Adrenal gland (tissue), 12 donors: Measurements from ENCODE around the gene SLC43A1. TPM values are rescaled to one million over a fixed set of nuclear protein-coding genes. Genes with fewer than 3 reads are reported as not detected.
A peak's percentile ranks its signal among the peaks of the same experiment; 100 is the strongest.

Source experiments
- DNase-seq, 7 donors: peaks; one replicate each; pipeline ENCODE4 v3.0.0-alpha.2; 2019 to 2020
- H3K27ac ChIP-seq, 5 donors: fragments of 200-600 bp; sonication (generic) in 4 of 5; 1 replicate in 3 of 5; 2 replicates in 2 of 5; pipeline versions ENCODE4 v1.5.1 to v1.8.0; 2016 to 2020; ENCODE audit warnings: mild to moderate bottlenecking in 1 of 5
- H3K27me3 ChIP-seq: fragments of 200-600 bp; 2 replicates; pipeline ENCODE4 v1.8.0; 2021
- H3K36me3 ChIP-seq, 2 donors: fragments of 200-600 bp; replicated peaks in 1 of 2; 1 replicate in 1 of 2; 2 replicates in 1 of 2; pipeline versions ENCODE4 v1.5.1 to v1.8.0; 2018 to 2022
- H3K4me1 ChIP-seq, 2 donors: fragments of 200-600 bp; replicated peaks in 1 of 2; 1 replicate in 1 of 2; 2 replicates in 1 of 2; pipeline versions ENCODE4 v1.5.1 to v1.8.0; 2018 to 2021
- H3K4me3 ChIP-seq, 4 donors: fragments of 200-600 bp; sonication (generic) in 3 of 4; one replicate each; pipeline ENCODE4 v1.5.1; 2016 to 2018
- H3K9me3 ChIP-seq, 3 donors: fragments of 200-600 bp; sonication (generic) in 1 of 3; replicated peaks in 1 of 3; 1 replicate in 2 of 3; 2 replicates in 1 of 3; pipeline versions ENCODE4 v1.5.1 to v1.8.0; 2016 to 2021
- POLR2A ChIP-seq, 2 donors: fragments of 450-650 bp; IDR thresholded peaks; one replicate each; pipeline ENCODE4 v1.6.1; 2017; ENCODE audit warnings: antibody characterized with exemption in 2 of 2, mild to moderate bottlenecking in 2 of 2, moderate library complexity in 1 of 2
- WGBS, 4 donors: extraction: QIAGEN DNeasy Blood & Tissue Kit in 2 of 4; methylation state at CpG; one replicate each; pipeline versions ENCODE4 v1.1.5 to v1.1.7; 2013 to 2017; 5-methylcytosine and 5-hydroxymethylcytosine counted together
- intact Hi-C, 2 donors: fragments of 100-400 bp; cut with DNase I; formaldehyde crosslinking; loops; one replicate each; pipeline versions ENCODE4 v1.14.1 to v1.15.0; 2022 to 2023
- polyA plus RNA-seq, 3 donors: library from polyadenylated mRNA; stranded (reverse); fragments of 200-250 nt in 2 of 3; fragments of 350-450 nt in 1 of 3; fragmentation: Illumina TruSeq in 1 of 3; extraction: RNeasy Lipid Tissue Mini Kit (QIAGEN cat#74804) in 1 of 3; gene quantifications; one replicate each; pipeline ENCODE4 v1.2.3, GENCODE V29; 2013 to 2014
- total RNA-seq, 9 donors: library from RNA; depleted of rRNA in 4 of 9; stranded (reverse); fragments of >200 nt in 4 of 9; fragments of 120-200 nt in 1 of 9; fragmentation: NEBNext Ultra II Directional in 1 of 9; extraction: Animal tissue kit (Norgen Biotek cat#: 25700) in 1 of 9; gene quantifications; one replicate each; pipeline versions ENCODE4 v1.1.0 to v1.2.4, GENCODE V29; 2013 to 2023
- TF ChIP-seq, protein P1 (sequence below), 6 experiments: fragments of 450-650 bp in 4 of 6; fragments of 200-600 bp in 2 of 6; sonication (generic) in 1 of 6; IDR thresholded peaks; 1 replicate in 5 of 6; 2 replicates in 1 of 6; pipeline versions ENCODE4 v1.5.1 to v1.8.0; 2016 to 2021; ENCODE audit warnings: antibody characterized with exemption in 6 of 6, mild to moderate bottlenecking in 2 of 6, moderate library complexity in 1 of 6
- donor health status: healthy with polysubstance abuse.
- donor health status: Bipolar disorder and iron deficiency.
- donor health status: DM: yes; HTN: yes; CAD: no.
- donor health status: DM: no; HTN: no; CAD: no.
- donor health status: DM: no; HTN: no; CAD: no.
- donor health status: DM: yes; HTN: yes; CAD: no.

The SLC43A1 gene
- total and polyA plus RNA-seq, 12 donors = 3.8 to 32.3 (median 22.9) TPM

DNA sequence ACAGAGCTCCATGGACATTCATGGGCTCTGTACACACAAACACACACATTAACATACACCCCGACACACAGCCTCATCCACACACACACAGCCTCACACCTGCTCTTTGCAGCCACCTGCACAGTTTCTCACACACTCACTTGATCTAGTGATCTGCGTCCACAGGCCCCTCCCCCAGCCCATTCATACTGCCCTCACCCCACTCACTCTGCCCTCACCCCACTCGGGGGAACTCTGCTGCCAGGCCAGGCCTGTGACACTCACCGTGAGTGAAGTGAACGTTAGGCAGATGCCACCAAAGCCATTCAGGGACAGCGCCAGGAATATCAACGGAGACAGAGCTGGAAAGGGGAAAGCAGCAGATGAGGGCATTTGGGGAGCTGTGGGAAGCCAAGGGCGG, 15.0 kb downstream of the SLC43A1 start:
- TF ChIP-seq, protein P1, sequence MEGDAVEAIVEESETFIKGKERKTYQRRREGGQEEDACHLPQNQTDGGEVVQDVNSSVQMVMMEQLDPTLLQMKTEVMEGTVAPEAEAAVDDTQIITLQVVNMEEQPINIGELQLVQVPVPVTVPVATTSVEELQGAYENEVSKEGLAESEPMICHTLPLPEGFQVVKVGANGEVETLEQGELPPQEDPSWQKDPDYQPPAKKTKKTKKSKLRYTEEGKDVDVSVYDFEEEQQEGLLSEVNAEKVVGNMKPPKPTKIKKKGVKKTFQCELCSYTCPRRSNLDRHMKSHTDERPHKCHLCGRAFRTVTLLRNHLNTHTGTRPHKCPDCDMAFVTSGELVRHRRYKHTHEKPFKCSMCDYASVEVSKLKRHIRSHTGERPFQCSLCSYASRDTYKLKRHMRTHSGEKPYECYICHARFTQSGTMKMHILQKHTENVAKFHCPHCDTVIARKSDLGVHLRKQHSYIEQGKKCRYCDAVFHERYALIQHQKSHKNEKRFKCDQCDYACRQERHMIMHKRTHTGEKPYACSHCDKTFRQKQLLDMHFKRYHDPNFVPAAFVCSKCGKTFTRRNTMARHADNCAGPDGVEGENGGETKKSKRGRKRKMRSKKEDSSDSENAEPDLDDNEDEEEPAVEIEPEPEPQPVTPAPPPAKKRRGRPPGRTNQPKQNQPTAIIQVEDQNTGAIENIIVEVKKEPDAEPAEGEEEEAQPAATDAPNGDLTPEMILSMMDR (IDR thresholded peaks at IDR 0.05) = no peak
- TF ChIP-seq POLR2A (IDR thresholded peaks at IDR 0.05) = no peak
- DNase-seq = no peak
- 81 to 91% (median 85%) methylated on average over 7 to 8 of the region's 8 CpGs for WGBS, 4 donors
- Histone ChIP-seq H3K36me3 (no peaks in the 10 kb centered on the region), H3K27me3 (no peaks in the 10 kb centered on the region), H3K9me3 (no peaks in the 10 kb centered on the region), H3K4me1 (peaks cover 22 to 28% of the 10 kb centered on the region in 2 donors), H3K27ac (peak overlapping the region in 3 of 5 donors; percentile 65 to 88 (median 67)), H3K4me3 (no peak overlapping the region)
- intact Hi-C loops = no loop called here

DNA sequence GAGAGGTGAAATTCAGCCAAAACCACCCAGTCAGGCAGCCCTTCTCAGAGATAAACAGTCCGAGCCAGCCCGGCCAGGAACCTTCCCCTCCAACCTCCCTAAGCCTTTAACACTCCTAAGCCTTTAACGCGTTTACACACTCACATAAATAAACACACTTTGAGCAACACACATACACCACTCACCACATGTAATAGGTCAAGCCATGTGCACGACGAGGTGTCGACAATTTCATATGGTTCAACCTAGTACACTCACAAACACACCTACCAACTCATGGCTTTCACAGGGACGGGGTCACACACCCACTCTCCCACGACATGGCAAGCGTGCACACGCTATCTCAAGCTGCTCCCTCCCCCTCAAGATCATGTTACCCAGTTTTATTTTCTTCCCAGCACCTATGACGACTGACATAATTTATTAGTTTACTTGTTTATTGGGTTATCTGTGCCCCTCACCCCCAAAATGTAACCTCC, 15.5 kb downstream of the SLC43A1 start:
- intact Hi-C loops = no loop called here
- no peak for TF ChIP-seq POLR2A (IDR thresholded peaks at IDR 0.05)
- TF ChIP-seq, protein P1 (IDR thresholded peaks at IDR 0.05) = no peak
- DNase-seq = no peak
- no peaks in the 10 kb centered on the region for H3K36me3 ChIP-seq
- peak overlapping the region in 1 of 4 donors; percentile 40 for H3K4me3 ChIP-seq
- 31 to 45% (median 35%) methylated on average over 10 to 12 of the region's 12 CpGs for WGBS, 4 donors
- H3K4me1 ChIP-seq = peaks cover 22 to 28% of the 10 kb centered on the region in 2 donors
- H3K27me3 ChIP-seq = no peaks in the 10 kb centered on the region
- H3K9me3 ChIP-seq = no peaks in the 10 kb centered on the region
- H3K27ac ChIP-seq = peak overlapping the region; percentile 48 to 88 (median 67)

DNA sequence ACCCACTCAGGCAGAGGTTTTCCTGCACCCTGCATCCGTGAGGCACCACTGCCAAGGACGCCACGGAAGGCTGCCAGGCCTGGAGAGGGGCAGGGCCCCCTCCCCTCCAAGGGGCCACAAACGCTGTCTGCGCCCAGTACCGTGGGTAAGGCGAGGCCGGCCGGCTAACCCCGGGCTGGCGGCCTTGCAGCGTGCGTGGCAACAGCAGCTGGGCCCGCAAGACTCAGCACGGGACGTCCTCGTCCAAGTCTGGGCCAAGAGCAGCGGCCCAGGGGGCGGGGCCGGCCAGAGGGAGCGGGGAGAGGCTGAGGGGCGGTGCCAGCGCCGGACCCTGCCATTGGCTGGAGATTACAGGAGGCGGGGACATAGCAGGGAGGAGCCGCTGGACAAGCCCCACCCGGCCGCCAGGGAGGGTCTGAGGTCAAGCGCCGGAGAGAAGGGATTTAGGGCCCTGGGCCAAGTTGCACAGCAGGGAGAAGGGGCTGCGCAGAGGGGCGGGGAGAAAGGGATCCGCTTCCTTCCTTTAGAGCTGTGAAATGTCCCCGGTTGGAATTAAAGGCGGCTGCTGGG, 16.0 kb downstream of the SLC43A1 start:
- TF ChIP-seq POLR2A (IDR thresholded peaks at IDR 0.05) = peak in 1 of 2 donors; percentile 67
- TF ChIP-seq, protein P1 (IDR thresholded peaks at IDR 0.05) = peak in 4 of 6 experiments; percentile 11 to 16 (median 14)
- 4 to 17% (median 11%) methylated on average over 28 to 34 of the region's 35 CpGs for WGBS, 4 donors
- H3K27me3 ChIP-seq = no peaks in the 10 kb centered on the region
- H3K27ac ChIP-seq = peak overlapping the region; percentile 48 to 88 (median 67)
- H3K9me3 ChIP-seq = no peaks in the 10 kb centered on the region
- no peaks in the 10 kb centered on the region for H3K36me3 ChIP-seq
- intact Hi-C loops = no loop called here
- DNase-seq = peak; percentile 96 to 98 (median 98)
- H3K4me3 ChIP-seq = peak overlapping the region in 1 of 4 donors; percentile 40
- peaks cover 22 to 28% of the 10 kb centered on the region in 2 donors for H3K4me1 ChIP-seq

DNA sequence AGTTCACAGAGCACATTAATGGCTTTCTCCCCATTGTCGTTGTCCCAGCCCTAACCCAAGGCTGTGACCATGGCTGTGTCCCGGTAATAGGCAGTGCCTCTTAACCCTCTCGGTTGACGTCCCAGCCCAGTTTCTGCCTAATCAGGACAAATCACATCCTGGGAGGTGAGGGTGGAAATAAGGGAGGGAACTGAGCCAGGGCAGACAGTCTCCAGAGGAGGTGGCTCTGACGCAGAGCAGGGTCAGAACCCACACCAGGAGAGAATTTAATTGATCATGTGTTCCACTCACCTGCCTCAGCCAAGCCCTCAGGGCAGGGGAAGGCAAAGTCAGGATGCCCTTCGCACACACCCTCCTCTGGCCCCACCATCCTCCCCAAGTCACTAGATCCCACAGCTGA, 17.0 kb downstream of the SLC43A1 start:
- intact Hi-C loops = no loop called here
- Histone ChIP-seq H3K4me1 (peaks cover 22 to 28% of the 10 kb centered on the region in 2 donors), H3K9me3 (no peaks in the 10 kb centered on the region), H3K4me3 (no peak overlapping the region), H3K27ac (peak overlapping the region in 2 of 5 donors; percentile 24 to 67), H3K36me3 (no peaks in the 10 kb centered on the region), H3K27me3 (no peaks in the 10 kb centered on the region)
- WGBS, 4 donors = 37 to 60% (median 48%) methylated on average over 4 to 6 of the region's 6 CpGs
- TF ChIP-seq, protein P1 (IDR thresholded peaks at IDR 0.05) = no peak
- no peak for TF ChIP-seq POLR2A (IDR thresholded peaks at IDR 0.05)
- DNase-seq = peak in 3 of 7 donors; percentile 40 to 72 (median 63)
